ENCODE results near the gene RAB12.
"Not testable (repeated sequence)": the region's sequence is repeated elsewhere in the genome, so short reads cannot be mapped to it uniquely, and the experiment has no call there.

The RAB12 gene

DNA sequence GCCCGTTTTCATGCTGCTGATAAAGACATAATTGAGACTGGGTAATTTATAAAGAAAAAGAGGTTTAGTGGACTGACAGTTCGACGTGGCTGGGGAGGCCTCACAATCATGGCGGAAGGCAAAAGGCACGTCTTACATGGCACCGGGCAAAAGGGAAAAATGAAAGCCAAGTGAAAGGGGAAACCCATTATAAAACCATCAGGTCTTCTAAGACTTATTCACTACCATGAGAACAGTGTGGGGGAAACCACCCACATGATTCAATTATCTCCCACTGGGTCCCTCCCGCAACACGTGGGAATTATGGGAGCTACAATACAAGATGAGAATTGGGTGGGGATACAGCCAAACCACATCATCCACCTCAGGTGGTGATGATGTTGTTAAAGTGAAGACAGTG lies 3.3 kb upstream of the RAB12 start:
- Mint-ChIP-seq H3K9me3 (no peaks in the 10 kb centered on the region), H3K4me3 (no peak overlapping the region), H3K27ac (no peak overlapping the region), H3K4me1 (peaks cover 29% of the 10 kb centered on the region), H3K36me3 (peaks cover 8% of the 10 kb centered on the region)
- DNase-seq (ENCODE audit: low spot score in 2 of 2), result no peak
- ATAC-seq, result no peak

DNA sequence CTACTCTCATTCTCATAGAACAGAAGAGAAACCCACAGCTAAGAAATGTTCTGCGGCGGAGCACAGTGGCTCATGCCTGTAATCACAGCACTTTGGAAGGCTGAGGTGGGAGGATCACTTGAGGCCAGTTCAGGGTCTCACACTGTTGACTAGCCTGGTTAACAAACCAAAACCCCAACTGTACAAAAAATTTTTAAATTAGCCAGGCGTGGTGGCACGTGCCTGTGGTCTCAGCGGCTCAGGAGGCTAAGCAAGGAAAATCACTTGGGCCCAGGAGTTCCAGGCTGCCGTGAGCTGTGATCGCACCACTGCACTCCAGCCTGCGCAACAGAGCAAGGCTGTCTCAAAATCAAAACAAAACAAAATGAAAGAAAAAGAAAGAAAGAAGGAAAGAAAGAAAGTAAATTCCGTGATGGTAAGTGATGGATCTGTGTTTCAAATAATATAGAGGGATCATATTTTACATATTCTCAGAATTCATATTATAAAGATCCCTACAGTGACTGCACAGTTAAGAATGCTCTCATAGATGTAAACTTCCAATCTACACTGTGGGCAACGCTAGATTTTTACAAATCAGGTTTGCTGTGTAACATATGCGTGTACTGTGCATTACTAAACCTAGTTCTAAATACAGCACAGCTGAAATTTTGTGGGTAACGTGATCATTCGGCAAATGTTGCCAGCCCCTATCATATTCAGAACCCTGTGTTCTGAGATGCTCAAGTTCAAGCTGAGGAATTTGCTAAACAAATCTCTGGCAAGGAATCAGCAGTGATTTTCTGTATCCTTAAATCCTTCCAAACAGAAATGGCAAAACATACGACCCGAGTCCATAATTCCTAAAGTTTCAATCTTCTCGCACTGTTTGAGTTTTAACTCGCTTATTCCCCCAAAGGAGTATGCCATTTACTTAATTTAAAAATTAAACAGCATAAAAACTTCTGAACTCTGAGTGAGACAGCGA lies 1.2 kb upstream of the RAB12 start:
- Mint-ChIP-seq H3K36me3 (peaks cover 19% of the 10 kb centered on the region), H3K4me1 (peaks cover 43% of the 10 kb centered on the region), H3K27ac (peak overlapping the region; percentile 92), H3K9me3 (no peaks in the 10 kb centered on the region), H3K4me3 (peak overlapping the region; percentile 85)
- no peak for ATAC-seq
- no peak for DNase-seq (ENCODE audit: low spot score in 2 of 2)

GRCh38 chr18:8609659-8610458 lies 622 bp downstream of the RAB12 start:
- DNase-seq (ENCODE audit: low spot score in 2 of 2) (peak; percentile 12 to 61), ATAC-seq (peak; percentile 41)
- Mint-ChIP-seq H3K9me3 (no peaks in the 10 kb centered on the region), H3K27ac (peak overlapping the region; percentile 36), H3K36me3 (peaks cover 19% of the 10 kb centered on the region), H3K4me1 (peaks cover 56% of the 10 kb centered on the region), H3K4me3 (peak overlapping the region; percentile 85)

GRCh38 chr18:8610459-8610851 lies 1.2 kb downstream of the RAB12 start:
- Mint-ChIP-seq H3K4me1 (peaks cover 62% of the 10 kb centered on the region), H3K27ac (peak overlapping the region; percentile 36), H3K4me3 (peak overlapping the region; percentile 85), H3K36me3 (peaks cover 19% of the 10 kb centered on the region), H3K9me3 (no peaks in the 10 kb centered on the region)
- ATAC-seq (no peak), DNase-seq (ENCODE audit: low spot score in 2 of 2) (no peak)

DNA sequence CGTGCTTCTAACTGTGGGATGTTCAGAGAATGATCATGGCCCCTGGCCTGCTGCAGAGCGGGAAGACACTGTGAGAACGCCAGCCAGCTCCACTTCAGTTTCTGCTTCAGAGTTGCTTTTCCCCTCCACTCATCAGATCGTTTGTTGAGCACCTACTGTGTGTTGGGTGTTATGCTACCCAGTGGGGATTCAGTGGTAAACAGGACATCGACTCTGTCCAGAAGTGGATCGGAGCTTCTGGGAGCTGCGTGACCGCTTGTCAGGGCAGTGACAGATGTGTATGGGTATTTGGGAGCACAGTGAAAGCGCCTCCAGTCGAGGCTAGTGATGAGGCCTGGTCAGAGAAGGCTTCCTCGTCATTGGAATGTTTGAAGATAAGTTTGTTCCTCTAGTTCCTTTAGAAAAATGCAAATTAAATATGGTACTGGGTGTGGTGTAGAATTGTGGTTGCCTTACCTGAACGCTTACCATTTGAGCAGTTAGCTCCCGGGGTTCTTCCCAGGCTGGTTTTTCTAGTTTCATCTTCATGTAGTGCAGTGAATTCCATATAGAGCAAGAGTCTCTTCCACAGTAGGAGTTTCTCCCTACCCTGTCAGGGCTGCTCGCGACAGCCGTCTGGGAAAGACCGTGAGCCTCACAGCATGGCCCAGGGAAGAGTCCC lies 2.8 kb downstream of the RAB12 start:
- peaks cover 64% of the 10 kb centered on the region for H3K4me1 Mint-ChIP-seq
- peak overlapping the region; percentile 85 for H3K4me3 Mint-ChIP-seq
- ATAC-seq, result no peak
- H3K27ac Mint-ChIP-seq, result peak overlapping the region; percentile 36
- H3K36me3 Mint-ChIP-seq, result peaks cover 19% of the 10 kb centered on the region
- H3K9me3 Mint-ChIP-seq, result no peaks in the 10 kb centered on the region
- no peak for DNase-seq (ENCODE audit: low spot score in 2 of 2)

GRCh38 chr18:8614875-8615274 lies 5.6 kb downstream of the RAB12 start:
- Mint-ChIP-seq H3K9me3 (no peaks in the 10 kb centered on the region), H3K36me3 (peaks cover 22% of the 10 kb centered on the region), H3K4me1 (peaks cover 77% of the 10 kb centered on the region), H3K4me3 (no peak overlapping the region), H3K27ac (no peak overlapping the region)
- no peak for DNase-seq (ENCODE audit: low spot score in 2 of 2)
- ATAC-seq, result no peak

GRCh38 chr18:8615397-8616027 lies 6.3 kb downstream of the RAB12 start:
- DNase-seq (ENCODE audit: low spot score in 2 of 2), result no peak
- Mint-ChIP-seq H3K4me1 (peaks cover 76% of the 10 kb centered on the region), H3K4me3 (no peak overlapping the region), H3K9me3 (no peaks in the 10 kb centered on the region), H3K36me3 (peaks cover 22% of the 10 kb centered on the region), H3K27ac (no peak overlapping the region)
- ATAC-seq, result peak; percentile 54

DNA sequence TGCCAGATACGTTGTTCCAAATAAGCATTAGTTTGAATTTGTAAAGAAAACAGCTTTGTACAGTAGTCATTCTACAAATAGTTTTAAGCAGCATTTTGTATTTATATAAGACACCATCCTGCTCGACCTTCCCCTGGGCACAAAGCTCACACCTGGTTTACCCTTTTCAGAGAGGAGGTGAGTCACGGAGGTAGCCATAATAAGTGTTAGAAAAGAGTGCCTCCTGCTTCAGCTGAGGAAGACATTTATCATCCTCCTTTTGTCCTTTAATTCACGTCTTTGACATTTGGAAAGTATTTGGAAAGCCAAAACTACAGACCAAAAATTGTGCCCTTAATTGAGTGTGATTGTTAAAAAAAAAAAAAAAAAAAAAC lies 6.8 kb downstream of the RAB12 start:
- Mint-ChIP-seq H3K9me3 (no peaks in the 10 kb centered on the region), H3K27ac (no peak overlapping the region), H3K36me3 (peaks cover 21% of the 10 kb centered on the region), H3K4me1 (peaks cover 76% of the 10 kb centered on the region), H3K4me3 (no peak overlapping the region)
- DNase-seq (ENCODE audit: low spot score in 2 of 2) (no peak), ATAC-seq (no peak)

DNA sequence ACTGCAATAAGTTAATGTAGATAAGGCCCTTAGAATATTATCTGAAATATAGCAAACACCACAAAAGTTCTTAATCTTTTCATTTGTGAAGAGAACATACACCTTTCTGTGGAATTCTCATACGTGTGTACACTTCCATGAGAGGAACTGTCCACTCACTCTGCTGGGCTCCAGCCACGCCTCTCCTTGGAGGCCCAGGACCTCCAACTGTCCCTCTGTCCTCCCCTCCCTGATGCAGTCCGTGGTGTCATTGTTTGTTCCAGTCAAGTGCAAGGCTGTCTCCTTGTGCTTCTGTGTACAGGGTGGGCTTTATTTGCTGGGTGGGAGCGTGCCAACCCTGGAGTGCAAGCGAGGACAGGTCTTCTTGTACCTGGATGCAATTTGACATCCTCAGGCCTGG lies 8.7 kb downstream of the RAB12 start:
- ATAC-seq, result no peak
- Mint-ChIP-seq H3K4me1 (peaks cover 67% of the 10 kb centered on the region), H3K27ac (peak overlapping the region; percentile 15), H3K9me3 (peaks cover 5% of the 10 kb centered on the region), H3K36me3 (peaks cover 19% of the 10 kb centered on the region), H3K4me3 (no peak overlapping the region)
- DNase-seq (ENCODE audit: low spot score in 2 of 2), result no peak

GRCh38 chr18:8619041-8619440 lies 9.8 kb downstream of the RAB12 start:
- Mint-ChIP-seq H3K36me3 (peaks cover 19% of the 10 kb centered on the region), H3K27ac (no peak overlapping the region), H3K9me3 (peaks cover 5% of the 10 kb centered on the region), H3K4me3 (no peak overlapping the region), H3K4me1 (peaks cover 68% of the 10 kb centered on the region)
- DNase-seq (ENCODE audit: low spot score in 2 of 2) (no peak), ATAC-seq (no peak)

GRCh38 chr18:8619835-8620577 lies 10.8 kb downstream of the RAB12 start:
- Mint-ChIP-seq H3K4me3 (no peak overlapping the region), H3K27ac (peak overlapping the region; percentile 18), H3K9me3 (peaks cover 5% of the 10 kb centered on the region), H3K36me3 (peaks cover 25% of the 10 kb centered on the region), H3K4me1 (peaks cover 62% of the 10 kb centered on the region)
- ATAC-seq, result no peak
- no peak for DNase-seq (ENCODE audit: low spot score in 2 of 2)

DNA sequence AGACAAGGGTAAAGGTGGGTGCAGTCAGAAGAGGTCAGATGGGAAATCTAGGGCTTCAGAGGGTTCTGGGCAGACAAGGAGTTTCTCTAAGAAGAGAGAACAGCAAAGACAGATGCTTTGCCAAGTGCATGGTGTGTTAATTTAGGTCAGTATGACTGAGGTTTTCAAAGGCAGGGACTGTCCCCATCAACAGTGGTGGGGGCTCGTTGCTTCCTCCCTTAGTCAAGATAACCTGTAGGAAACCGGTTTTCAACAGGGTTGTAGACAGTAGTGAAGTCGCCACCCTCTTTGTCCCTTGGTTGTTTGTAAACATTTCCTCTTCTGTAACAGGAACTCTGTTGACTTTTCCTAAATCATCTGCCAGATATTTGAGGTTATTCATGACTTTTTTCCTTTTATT lies 11.6 kb downstream of the RAB12 start:
- peak; percentile 81 for ATAC-seq
- no peak for DNase-seq (ENCODE audit: low spot score in 2 of 2)
- Mint-ChIP-seq H3K4me3 (no peak overlapping the region), H3K4me1 (peaks cover 57% of the 10 kb centered on the region), H3K9me3 (peaks cover 5% of the 10 kb centered on the region), H3K36me3 (peaks cover 34% of the 10 kb centered on the region), H3K27ac (peak overlapping the region; percentile 18)

DNA sequence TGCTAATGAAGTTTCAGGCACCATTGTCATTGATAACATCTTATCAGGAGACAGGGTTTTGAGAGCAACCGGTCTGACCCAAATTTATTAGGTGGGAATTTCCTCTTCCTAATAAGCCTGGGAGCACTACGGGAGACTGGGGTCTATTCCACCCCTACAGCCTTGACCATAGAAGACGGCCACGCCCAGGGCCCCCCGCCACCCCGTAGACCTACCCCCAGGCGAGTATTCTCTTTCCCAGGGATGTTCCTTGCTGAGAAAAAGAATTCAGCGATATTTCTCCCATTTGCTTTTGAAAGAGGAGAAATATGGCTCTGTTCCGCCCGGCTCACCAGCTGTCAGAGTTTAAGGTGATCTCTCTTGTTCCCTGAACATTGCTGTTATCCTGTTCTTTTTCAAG lies 13.4 kb downstream of the RAB12 start:
- not testable (repeated sequence) for DNase-seq (ENCODE audit: low spot score in 2 of 2); ATAC-seq; H3K9me3 Mint-ChIP-seq; H3K4me3 Mint-ChIP-seq
- peak overlapping the region; percentile 83 for H3K27ac Mint-ChIP-seq
- peaks cover 45% of the 10 kb centered on the region for H3K36me3 Mint-ChIP-seq
- peaks cover 50% of the 10 kb centered on the region for H3K4me1 Mint-ChIP-seq

- Mint-ChIP-seq H3K36me3 (peaks cover 39% of the 10 kb centered on the region), H3K4me3 (no peak overlapping the region), H3K27ac (peak overlapping the region; percentile 83), H3K9me3 (peaks cover 5% of the 10 kb centered on the region), H3K4me1 (peaks cover 40% of the 10 kb centered on the region)
- DNase-seq (ENCODE audit: low spot score in 2 of 2), result no peak
- ATAC-seq, result peak; percentile 62
Observed at GRCh38 chr18:8623549-8624106, 14.4 kb downstream of the RAB12 start.

Measured in stimulated activated effector memory CD8-positive, alpha-beta T cell treated with anti-CD3 and anti-CD28 coated beads, Interleukin-12 subunit alpha, Interleukin-12 subunit beta, amount 100 ng/mL, for 72 hours (primary cell).